Right lobe of liver (tissue), 4 donors: ENCODE measurements around the gene CDC42EP5.

ENCODE experiments used
- POLR2A ChIP-seq: fragments of 450-650 bp; IDR thresholded peaks from one replicate; pipeline ENCODE4 v1.6.1; 2017; ENCODE audit warnings: antibody characterized with exemption, mild to moderate bottlenecking
- TF ChIP-seq, protein P1 (sequence below), 4 donors: fragments of 200-600 bp in 3 of 4; fragments of 450-650 bp in 1 of 4; IDR thresholded peaks; one replicate each; pipeline versions ENCODE4 v1.5.1 to v1.8.0; 2016 to 2022; ENCODE audit warnings: antibody characterized with exemption in 4 of 4, mild to moderate bottlenecking in 2 of 4
- donor health status: DM: no; HTN: no; CAD: no.
- donor health status: DM: no; HTN: no; CAD: no.
- donor health status: DM: no; HTN: yes; CAD: no.

DNA sequence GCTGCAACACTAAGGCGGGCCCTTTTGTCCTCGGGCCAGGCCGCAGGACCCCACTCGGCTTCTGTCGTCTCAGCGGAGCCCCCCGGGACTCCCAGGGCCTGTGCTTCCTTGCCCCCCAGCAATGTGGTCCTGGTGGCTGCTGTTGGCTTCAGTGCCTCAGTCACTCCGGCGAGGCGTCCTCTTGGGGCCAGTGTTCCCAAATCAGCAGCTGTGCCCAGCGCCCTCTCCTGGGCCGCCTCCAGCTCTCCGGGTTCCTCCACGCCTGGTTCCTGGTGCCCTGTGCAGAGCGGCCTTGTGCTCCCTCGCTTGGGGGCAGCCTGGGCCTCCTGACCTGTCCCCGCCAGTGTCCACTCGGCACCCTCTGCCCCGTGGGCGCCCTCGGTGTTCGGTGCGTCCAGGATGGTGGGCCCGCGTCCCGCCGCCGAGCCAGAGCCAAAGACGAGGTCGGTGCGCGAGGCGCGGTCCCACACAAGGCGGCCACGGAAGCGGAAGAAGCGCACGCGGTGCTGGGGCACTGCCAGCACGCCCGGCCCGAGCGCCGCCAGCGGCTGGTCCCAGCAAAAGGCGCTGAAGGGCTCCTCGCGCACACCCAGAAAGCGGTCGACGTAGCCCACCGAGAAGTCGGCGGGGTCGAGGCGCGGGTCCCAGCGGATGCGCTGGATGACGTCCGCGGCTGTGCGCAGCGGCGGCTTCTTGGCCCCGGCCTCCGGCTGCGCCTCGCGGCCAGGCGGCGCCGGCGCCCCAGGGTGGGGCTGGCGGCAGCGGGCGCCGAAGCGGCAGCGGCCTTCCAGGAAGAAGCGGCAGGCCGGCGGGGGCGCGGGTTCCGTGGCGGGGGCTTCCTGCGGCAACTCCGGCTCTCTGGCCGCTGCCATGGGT lies 10.2 kb downstream of the CDC42EP5 start:
- TF ChIP-seq, protein P1, sequence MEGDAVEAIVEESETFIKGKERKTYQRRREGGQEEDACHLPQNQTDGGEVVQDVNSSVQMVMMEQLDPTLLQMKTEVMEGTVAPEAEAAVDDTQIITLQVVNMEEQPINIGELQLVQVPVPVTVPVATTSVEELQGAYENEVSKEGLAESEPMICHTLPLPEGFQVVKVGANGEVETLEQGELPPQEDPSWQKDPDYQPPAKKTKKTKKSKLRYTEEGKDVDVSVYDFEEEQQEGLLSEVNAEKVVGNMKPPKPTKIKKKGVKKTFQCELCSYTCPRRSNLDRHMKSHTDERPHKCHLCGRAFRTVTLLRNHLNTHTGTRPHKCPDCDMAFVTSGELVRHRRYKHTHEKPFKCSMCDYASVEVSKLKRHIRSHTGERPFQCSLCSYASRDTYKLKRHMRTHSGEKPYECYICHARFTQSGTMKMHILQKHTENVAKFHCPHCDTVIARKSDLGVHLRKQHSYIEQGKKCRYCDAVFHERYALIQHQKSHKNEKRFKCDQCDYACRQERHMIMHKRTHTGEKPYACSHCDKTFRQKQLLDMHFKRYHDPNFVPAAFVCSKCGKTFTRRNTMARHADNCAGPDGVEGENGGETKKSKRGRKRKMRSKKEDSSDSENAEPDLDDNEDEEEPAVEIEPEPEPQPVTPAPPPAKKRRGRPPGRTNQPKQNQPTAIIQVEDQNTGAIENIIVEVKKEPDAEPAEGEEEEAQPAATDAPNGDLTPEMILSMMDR (IDR thresholded peaks at IDR 0.05): peak in 2 of 4 donors; percentile 15 to 19
- TF ChIP-seq POLR2A: no peak
